SU-DHL-6 (cell line): ENCODE data around the gene RPGRIP1L.

Source experiments
- CTCF ChIP-seq: fragments of 200-600 bp; sonication (generic); IDR thresholded peaks from one replicate; pipeline ENCODE4 v1.5.1; 2017; ENCODE audit warnings: antibody characterized with exemption, mild to moderate bottlenecking, low read length, moderate library complexity; ENCODE audit not compliant: insufficient read depth, poor library complexity, severe bottlenecking
- EZH2phosphoT487 ChIP-seq: fragments of 200-600 bp; sonication (generic), shearing (Covaris generic); conservative IDR thresholded peaks from 2 replicates; pipeline ENCODE4 v1.6.1; 2018; ENCODE audit warnings: mild to moderate bottlenecking, antibody characterized with exemption, low read length, moderate library complexity, mixed read lengths

GRCh38 chr16:53734908-53735307, 31.2 kb upstream of the RPGRIP1L start:
- TF ChIP-seq CTCF (no peak), EZH2phosphoT487 (no peak)
